Measurements from ENCODE around the gene HPCA.

The HPCA gene

GRCh38 chr1:32886004-32886827, at the start of gene HPCA:
TSS of gene HPCA (plus strand) at chr1:32886491. CDS start at chr1:32888899, 2,408 bp downstream.
- peak; percentile 74 for DNase-seq

GRCh38 chr1:32848354-32849063, 37.8 kb upstream of the HPCA start:
- no peak for DNase-seq
- in situ Hi-C loops (cut with HindIII; ENCODE audit: low pct_ligation_motif_present, low pct_unique_long_range_greater_than_20kb, low sequenced_read_pairs) = no loop called here

More at GRCh38 chr1:32886004-32886827, at the start of gene HPCA:
- in situ Hi-C loops (cut with HindIII; ENCODE audit: low pct_ligation_motif_present, low pct_unique_long_range_greater_than_20kb, low sequenced_read_pairs) = no loop called here

DNA sequence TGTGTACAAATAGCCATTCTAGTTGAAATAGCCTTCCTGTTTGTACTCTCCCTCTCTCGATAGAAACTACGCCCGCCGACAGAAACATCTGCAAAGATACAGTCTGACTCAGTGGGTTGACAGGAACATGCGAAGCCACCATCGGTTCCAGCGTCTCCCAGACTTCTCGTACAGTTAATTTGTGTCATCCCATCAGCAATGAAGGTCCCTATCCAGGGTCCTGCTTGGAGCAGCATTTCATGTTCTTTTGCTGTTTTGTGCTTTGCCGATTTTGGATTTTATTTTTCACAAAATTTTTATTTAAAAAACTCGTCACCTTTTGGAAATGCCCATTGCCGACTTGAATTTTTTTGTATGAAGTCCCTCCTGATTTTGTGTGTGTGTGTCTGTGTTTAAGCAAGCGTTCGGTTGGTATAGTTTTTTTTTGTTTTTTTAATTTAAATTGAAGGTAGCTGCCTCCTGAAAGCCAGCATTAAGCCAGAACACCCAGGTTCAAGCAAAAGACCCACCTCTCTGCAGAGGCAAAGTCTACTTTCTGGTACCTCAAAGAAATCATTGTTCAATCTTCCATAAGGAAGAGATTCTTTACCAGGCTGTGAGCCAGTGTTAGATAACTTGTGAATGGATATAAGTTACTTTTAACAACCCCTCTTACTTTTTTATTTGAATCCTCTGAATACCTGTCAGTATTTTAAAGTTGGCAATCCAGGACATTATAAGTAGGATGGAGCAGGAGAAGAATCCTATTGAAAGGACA, 30.3 kb upstream of the HPCA start:
- no peak for DNase-seq
- in situ Hi-C loops (cut with HindIII; ENCODE audit: low pct_ligation_motif_present, low pct_unique_long_range_greater_than_20kb, low sequenced_read_pairs) = no loop called here

- in situ Hi-C loops (cut with HindIII; ENCODE audit: low pct_ligation_motif_present, low pct_unique_long_range_greater_than_20kb, low sequenced_read_pairs) = no loop called here
- DNase-seq = no peak
Observed at GRCh38 chr1:32858136-32858535, 28.2 kb upstream of the HPCA start.

GRCh38 chr1:32858791-32859190, 27.5 kb upstream of the HPCA start:
- DNase-seq = no peak
- in situ Hi-C loops (cut with HindIII; ENCODE audit: low pct_ligation_motif_present, low pct_unique_long_range_greater_than_20kb, low sequenced_read_pairs) = no loop called here

DNA sequence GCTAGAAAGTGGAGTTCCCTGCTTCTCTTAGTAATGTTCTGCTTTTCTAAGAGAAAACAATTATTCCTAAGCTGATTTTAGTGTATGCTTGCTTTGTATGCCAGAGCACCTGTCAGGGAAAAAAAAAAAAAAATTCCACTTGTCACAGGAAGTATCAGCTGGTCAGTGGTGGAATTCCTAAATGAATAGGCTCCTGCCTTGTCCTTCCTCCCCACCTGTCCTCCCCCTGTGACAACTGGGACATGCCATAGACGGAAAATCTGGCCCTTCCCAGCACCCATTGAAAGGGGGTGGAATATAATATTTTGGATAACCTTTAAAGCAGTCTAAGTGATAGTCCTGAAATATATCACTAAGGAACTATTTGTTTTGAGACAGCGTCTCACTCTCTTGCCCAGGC, 26.4 kb upstream of the HPCA start:
- in situ Hi-C loops (cut with HindIII; ENCODE audit: low pct_ligation_motif_present, low pct_unique_long_range_greater_than_20kb, low sequenced_read_pairs) = no loop called here
- DNase-seq = no peak

DNA sequence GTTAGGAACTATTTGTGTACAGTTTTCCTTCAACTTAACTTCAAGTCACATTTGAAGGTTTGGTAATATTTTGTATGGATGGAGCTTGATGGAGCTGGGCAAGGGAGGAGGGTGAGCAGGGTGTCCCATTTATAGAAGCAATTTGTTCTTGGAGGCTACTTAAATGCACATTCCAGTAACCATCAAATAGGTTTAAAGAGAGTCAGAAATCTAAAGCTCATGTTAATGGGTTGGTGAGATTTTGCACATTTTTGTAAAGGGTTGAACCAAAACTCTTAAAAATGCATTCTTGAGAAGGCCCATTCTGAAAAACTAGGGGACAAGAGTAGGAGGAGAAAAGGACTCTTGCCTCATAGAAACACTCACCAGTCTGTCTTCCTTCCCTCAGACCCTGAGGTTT, 25.7 kb upstream of the HPCA start:
- in situ Hi-C loops (cut with HindIII; ENCODE audit: low pct_ligation_motif_present, low pct_unique_long_range_greater_than_20kb, low sequenced_read_pairs) = no loop called here
- DNase-seq = no peak

- in situ Hi-C loops (cut with HindIII; ENCODE audit: low pct_ligation_motif_present, low pct_unique_long_range_greater_than_20kb, low sequenced_read_pairs) = no loop called here
- DNase-seq = no peak
Observed at GRCh38 chr1:32861904-32862695, 24.2 kb upstream of the HPCA start.

DNA sequence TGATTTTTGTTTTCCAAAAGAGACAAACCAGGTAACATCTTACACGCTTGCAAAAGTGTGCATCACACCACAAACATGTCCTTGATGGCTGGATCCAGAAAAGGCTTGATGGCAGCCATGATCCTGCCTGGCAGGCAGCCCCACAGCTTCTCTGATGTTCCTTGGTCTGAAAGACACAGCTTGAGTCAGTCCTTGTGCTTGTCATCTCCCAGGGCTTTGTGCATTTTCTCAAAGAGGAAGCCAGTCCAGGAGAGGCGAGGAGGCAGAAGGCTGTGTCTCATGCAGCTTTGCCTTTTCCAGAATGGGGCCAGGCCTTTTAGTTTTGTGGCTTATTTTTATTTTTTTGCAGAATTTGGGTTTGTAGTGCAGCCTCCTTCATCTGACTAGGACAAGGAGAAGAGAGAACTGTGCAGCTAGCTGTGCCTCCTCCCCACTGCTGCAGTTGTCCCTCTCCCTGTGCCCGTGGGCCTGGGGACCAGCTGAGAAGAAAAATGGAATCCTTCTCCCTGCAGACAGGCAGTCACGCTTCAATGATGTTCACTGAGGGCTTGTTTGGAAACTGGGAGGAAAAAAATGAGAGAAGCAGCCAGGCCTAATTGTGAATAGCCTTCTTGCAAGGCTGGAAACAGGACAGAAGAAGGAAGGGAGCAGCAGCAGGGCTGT, 22.9 kb upstream of the HPCA start:
- in situ Hi-C loops (cut with HindIII; ENCODE audit: low pct_ligation_motif_present, low pct_unique_long_range_greater_than_20kb, low sequenced_read_pairs) = no loop called here
- DNase-seq = no peak

DNA sequence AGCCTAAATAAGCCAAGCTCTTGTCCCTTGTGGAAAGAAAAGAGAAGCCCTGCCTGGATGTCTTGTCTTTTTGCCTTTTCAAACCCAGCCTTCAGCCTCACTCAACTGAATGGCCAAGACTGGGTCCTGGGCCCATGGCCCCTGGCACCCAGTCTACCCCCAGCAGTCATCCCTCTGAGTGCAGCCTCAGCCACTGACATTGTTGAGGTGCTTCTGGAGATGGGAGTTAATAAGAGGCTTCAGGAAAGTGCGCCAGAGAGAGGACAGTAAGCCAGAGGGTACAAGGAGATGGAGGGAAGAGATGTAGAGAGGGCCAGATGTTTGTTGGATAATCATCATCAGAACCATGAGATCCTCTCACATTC, 22.4 kb upstream of the HPCA start:
- no peak for DNase-seq
- in situ Hi-C loops (cut with HindIII; ENCODE audit: low pct_ligation_motif_present, low pct_unique_long_range_greater_than_20kb, low sequenced_read_pairs) = no loop called here

DNA sequence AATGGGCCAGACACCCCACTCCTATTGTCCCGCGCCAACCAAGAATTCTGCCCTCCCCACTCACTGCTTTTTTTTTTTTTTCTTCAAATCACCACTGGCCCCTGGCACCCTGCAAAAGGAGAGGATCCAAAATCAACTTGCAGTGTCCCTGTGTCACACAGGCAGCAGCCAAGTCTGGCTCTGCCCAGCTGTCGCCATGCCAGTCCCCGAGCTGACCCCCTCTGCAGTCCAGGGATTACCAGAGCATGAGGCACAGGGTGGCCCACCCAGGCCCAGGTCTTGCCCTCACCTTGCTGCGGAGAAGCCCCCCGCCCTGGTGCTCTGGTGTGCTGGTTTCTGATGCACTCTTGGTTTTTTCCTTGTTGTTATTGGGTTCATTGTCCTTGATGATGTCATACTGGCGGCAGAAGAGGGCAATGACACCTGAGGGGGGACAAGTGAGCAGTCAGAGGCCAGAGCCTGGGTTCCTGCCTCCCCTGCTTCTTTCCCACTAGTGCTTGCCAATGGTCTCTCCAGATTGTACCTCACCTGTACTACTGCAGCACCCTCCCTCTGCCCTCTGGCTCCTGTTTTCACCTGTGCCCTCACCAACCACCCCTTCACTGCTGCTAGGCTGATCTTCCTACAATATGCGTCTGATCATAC, 21.8 kb upstream of the HPCA start:
- in situ Hi-C loops (cut with HindIII; ENCODE audit: low pct_ligation_motif_present, low pct_unique_long_range_greater_than_20kb, low sequenced_read_pairs) = no loop called here

GRCh38 chr1:32865639-32866405, 20.5 kb upstream of the HPCA start:
- no peak for DNase-seq
- in situ Hi-C loops (cut with HindIII; ENCODE audit: low pct_ligation_motif_present, low pct_unique_long_range_greater_than_20kb, low sequenced_read_pairs) = no loop called here

More for the DNA sequence above, 21.8 kb upstream of the HPCA start:
- DNase-seq = no peak

DNA sequence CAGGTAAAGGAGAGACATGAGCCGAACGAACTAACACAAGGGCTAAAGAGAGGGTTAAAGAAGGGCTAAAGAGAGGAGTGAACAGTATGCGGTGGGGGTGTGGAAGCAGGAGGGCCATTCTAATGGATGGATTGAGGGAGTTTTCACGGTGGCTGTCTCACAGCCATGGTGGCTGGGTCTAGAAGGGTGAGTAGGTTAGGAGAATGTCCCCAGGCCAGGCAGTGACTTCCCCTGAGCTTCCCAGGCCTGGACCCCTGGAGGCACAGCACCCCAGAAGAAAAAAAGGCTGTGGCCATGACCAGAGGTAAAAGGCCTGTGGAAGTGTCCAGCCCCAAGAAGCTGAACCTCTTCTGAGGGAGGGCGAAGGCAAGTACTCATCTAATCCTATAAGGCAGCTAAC, 19.1 kb upstream of the HPCA start:
- no peak for DNase-seq
- in situ Hi-C loops (cut with HindIII; ENCODE audit: low pct_ligation_motif_present, low pct_unique_long_range_greater_than_20kb, low sequenced_read_pairs) = no loop called here

DNA sequence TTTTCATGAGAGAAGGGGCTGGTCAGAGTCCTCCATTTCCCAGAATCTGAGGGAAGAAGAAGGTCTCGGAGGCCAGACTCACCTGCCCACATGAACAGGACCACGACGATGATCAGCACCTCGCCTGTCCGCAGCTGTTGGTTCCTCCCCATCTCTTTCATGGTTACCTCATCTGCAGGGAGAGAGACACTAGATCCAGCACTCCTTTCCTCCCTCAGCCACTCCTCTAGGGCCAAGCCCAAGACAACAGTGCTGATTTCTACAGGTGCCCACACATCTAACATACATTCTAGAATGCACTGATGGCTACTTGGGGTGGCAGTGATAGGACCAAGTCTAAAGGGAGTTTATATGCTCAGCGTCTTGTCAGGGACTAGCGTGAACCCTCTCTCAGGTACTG, 18.6 kb upstream of the HPCA start:
- no peak for DNase-seq
- in situ Hi-C loops (cut with HindIII; ENCODE audit: low pct_ligation_motif_present, low pct_unique_long_range_greater_than_20kb, low sequenced_read_pairs) = no loop called here

DNA sequence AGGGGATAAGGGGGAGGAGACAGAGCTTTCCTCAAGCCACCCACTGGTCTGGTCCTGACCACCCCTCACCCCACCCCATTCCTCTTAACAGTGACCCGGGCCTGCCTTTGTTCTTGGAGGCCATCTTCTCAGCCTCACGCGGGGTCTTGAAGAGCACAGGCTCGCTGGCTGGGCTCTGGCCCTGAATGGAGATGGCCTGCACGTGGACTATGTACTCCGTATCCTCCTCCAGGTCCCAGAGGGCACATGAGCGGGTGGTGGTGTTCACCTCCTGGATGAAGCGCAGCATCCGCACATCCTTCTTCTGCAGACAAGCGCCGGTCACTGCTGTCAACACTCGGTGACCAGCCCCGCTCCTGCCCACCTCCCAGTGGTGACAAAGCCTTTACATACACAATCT, 18.2 kb upstream of the HPCA start:
- DNase-seq = no peak
- in situ Hi-C loops (cut with HindIII; ENCODE audit: low pct_ligation_motif_present, low pct_unique_long_range_greater_than_20kb, low sequenced_read_pairs) = no loop called here

- DNase-seq = no peak
- in situ Hi-C loops (cut with HindIII; ENCODE audit: low pct_ligation_motif_present, low pct_unique_long_range_greater_than_20kb, low sequenced_read_pairs) = no loop called here
Observed at GRCh38 chr1:32868806-32869455, 17.4 kb upstream of the HPCA start.

All from ACHN (cell line).